Hypothalamus (tissue), 51 donors: ENCODE data around the gene CREB5.

ENCODE experiments used
- DNase-seq, 51 donors: peaks; one replicate each; lab custom pipeline; 2025; lab: John Stamatoyannopoulos, UW

Gene CREB5

DNA sequence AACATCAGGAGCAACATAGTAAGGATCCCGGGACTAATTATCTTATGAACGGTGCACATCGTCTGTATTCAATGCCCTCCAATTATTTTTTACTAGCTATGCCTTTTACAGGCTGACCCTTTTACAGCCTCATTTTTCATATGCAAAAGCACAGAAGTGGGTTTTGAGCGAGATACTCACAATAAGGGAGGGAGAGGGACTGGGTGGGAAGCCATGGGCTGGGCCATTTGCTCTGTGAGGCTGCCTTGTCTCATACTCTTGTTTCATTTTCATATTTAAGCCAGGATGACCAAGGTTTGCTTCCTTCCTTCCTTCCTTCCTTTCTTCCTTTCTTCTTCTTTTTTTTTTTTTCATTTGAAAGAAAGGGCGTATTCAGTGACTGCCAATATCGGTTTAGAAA is 286.5 kb downstream of the CREB5 start:
- no peak for DNase-seq

DNA sequence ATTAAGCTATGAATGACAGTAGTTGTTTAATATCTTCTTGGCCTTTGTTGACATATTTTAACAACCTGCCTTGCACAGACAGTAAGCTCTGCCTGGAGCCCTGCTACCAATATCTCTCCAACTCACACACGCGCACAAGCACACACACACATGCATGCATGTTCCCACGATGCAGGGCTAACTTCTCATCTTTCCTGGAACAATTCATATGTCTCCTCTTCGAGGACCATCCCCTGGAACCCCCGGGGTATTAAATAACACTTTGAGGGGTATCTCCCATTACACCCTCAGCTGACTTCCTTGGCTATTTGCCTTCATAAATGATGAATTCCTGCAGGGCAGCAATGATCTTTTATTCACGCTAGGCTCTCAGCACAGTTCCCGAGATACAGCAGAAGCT is 287.8 kb downstream of the CREB5 start:
- peak in 1 of 51 donors; percentile 11 for DNase-seq

DNA sequence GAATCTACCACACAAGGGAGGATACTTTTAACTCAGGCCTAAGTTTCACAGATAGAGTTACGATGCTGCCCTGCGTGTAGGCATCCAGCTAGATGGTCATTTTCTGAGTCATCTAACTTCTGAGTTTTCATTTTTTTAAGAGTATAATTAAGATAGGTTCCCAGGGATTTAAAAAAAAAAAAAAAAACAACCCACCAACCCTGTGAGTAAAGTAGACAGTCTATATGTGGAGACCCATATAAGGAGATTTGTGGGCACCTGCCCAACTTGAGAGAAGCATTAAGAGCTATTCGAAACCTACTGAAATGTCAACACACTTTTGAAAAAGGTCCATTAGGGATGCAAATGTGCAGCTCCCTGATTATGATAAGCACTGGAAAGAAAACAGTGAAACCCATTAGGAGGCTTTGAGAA is 288.5 kb downstream of the CREB5 start:
- no peak for DNase-seq

DNA sequence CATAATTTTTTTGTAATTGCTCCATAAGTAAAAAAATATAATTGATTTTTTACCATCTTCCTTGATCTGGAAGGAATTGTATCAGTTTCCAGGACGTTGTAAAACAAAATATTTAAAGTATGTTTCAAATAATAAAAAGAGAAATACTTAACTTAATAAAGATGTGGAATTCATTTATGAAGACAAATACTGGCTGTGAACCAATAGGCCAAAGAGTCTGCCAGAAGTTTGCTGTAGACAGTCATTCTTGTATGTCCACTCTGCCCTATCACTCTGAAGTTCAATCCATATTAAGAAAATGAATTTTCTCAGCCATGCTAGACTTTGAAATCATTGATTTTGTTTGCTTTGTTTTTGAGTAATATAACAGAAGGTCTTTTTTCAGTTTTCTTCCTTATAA is 289.4 kb downstream of the CREB5 start:
- no peak for DNase-seq

DNA sequence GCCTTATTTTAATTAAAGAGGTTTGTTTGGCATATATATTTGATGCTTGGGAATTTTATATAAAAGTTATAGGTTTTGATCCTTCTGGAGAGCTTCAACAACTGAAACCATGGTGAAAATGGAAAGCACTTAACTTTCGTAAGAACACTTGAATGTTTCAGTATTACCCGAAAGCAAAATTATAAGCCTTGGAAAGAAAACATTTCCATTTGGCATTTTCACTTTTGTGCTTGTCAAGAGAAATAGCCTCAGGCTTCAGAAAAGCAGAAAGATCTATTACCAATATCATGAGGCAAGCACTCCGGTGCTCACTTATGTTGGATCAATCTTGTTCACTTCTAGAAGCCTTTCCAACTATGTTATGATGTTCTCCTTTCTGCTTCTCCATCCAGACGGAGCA is 289.9 kb downstream of the CREB5 start:
- no peak for DNase-seq

DNA sequence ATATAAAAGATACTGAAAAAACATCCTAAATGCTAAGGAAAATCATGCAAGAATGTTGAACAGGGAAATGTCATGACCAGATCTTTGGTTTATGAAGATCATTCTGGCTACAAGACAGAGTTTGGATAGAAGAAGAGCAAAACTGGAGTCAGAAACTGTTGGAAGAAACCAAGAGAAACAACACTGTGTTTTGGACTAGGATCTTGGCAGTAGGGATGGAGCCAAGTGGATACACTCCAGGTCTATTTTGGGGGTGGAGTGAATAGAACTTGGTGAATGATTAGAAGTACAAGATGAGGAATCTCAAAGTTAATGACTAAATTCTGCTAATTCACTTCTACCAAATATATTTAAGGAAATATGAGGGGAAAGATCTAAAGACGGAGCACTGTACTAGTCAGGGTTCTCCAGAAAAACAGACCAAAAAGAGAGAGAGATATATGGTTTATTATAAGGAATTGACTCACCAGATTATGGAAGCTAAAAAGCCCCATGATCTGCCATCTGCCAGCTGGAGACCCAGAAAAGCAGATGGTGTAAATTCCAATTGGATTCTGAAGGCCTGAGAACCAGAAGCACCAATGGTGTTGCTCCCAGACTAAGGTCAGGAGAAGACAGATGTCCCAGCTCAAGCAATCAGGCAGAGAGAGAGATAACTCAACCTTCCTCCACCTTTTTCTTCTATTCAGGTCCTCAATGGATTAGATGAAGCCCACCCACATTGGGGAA is 290.9 kb downstream of the CREB5 start:
- no peak for DNase-seq

DNA sequence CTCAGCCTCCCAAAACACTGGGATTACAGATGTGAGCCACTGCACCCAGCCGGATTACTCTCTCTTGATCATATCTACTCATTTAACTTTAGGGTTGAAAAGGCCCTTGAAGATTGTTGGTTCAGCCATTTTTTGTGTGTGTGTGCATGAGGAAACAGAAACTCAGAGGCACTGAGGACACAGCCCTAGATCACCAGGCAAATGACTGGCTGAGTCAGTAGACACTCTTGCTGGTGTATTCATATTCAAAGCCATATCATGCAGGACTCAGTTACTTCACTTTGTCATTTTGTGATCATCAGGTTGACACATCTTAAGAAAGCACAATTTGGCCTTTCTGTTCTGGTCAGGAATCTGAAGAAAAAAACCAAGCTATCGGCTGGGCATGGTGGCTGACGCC is 292.4 kb downstream of the CREB5 start:
- no peak for DNase-seq

DNA sequence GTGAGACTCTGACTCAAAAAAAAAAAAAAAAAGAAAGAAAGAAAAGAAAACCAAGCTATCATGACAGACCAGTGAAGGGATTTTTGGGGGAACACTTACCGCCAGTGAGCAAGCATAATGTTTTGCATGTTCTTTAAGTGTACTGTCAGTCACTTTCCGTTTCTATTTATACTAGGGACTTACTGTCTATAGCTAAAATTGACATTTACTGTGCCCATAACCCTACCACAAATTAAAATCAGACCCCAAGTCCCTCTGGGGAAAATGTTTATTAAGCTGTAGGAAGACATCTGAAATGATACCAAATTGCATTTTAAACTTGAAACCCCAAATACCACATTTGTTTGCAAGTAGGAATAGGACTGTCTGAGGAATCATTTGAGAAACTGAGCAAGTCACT is 293.0 kb downstream of the CREB5 start:
- no peak for DNase-seq

DNA sequence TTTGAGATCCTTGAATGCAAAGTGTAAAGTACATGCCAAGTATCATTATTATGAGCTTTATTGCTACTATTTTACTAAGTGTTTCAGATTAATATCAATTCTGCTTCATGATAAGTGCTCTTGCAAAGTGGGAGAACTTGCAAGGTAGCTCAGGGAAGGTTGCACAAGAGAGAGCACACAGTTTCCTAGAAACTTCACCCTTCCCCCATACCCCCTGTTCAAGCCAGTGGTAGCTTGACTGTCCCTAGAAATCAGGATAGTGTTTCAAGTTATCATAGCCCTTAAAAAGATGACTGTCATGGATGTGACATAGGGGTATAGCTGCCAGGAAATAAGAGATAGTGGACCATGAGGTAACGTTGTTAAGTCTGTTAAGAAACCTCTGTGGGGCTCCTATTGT is 294.3 kb downstream of the CREB5 start:
- no peak for DNase-seq

DNA sequence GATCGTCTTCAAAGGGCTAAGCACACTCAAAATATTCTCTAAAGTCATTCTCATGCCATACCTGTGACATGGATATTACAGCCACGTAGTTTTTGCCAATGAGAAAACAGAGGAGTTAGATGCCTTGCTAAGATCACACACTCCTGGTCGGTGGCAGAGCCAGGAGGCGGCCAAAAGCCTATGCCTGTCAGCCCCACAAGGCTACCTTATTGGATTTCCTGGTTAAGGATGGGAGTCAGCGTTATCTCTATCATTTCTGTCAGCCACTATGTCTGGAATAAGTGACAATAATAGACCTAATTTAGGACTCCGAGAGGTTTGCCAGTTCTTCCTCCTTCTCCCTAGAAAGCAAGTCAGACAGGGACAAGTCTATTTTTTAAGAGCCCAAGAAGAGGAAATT is 295.0 kb downstream of the CREB5 start:
- DNase-seq = no peak

DNA sequence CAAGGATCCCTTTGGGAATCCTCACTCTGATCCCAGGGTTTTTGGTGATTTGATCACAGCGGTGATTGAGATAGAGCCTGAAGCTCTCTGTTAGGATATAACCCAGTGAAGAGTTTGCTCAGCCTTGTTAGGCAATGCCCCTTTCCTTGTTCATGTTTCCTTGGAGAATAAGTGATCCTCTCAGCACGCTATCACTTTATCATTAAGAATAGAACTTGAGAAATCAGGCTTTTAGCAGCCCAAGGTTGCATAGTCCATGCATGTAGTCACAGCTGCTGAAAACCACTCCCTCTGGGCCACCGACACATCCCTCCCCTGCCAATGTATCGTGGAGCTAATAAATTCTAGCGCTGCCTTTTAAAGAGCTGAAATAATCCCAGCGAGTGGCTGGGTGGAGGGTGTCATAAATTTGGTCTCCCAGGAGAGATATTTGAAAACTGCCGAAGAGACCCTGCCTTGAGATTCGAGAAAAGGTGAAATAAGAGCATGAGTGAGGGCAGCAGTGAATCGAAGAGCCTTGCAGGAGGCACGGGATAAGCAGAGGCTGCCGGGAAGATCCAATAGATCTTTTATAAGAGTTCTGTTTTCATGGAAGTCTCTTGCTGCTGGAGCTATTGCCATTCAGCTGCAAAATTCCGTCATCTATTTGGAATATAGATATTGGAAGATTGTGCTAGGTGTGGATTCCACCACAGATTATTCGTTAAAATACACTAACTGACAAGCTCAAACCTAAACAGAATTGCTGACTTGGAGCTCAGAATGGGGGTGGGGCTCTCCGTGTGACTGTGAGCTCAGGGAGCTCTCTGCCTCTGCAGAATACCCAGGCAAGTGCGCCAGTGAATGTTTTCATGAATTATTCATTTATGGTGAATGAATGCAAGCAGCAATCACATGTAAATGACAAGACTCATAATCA is 296.0 kb downstream of the CREB5 start:
- peak in 35 of 51 donors; percentile 10 to 86 (median 46) for DNase-seq

DNA sequence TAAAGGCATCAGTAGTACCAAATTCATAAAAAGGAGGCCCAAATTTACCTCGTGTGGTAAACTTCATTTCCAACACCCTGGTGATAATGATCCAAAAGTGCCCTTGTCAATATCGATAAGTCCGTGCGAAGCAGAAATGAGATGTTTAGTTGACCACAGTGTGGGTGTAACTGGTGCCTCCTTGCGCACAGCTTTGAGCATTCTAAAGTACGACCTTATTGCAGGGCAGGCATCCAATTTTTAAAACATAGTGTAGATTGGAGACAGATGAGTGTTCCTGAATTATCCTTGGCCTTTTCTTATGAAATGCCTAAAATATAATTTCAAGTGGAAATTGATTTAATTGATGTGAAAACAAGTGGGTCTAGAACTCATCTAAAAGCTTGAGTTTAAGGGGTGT is 297.4 kb downstream of the CREB5 start:
- DNase-seq = no peak

DNA sequence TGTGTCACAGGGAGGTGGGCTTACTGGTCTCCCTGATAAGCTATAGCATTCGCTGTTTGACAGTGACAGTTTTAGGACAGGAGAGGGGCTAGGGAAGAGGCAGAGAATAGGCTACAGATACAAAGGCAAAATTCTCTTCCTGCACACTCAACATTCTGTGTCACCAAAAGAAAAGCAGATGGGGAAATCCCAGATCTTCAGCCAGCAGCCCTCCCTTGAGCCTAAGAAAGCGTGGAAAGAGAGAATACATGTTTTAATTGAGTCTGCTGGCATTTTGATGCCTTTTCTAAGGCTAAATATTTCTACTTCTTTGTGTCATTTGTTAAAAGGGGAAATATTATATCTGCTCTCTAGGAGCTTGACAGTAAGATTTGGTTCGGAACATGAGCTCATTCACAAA is 298.8 kb downstream of the CREB5 start:
- DNase-seq = no peak

DNA sequence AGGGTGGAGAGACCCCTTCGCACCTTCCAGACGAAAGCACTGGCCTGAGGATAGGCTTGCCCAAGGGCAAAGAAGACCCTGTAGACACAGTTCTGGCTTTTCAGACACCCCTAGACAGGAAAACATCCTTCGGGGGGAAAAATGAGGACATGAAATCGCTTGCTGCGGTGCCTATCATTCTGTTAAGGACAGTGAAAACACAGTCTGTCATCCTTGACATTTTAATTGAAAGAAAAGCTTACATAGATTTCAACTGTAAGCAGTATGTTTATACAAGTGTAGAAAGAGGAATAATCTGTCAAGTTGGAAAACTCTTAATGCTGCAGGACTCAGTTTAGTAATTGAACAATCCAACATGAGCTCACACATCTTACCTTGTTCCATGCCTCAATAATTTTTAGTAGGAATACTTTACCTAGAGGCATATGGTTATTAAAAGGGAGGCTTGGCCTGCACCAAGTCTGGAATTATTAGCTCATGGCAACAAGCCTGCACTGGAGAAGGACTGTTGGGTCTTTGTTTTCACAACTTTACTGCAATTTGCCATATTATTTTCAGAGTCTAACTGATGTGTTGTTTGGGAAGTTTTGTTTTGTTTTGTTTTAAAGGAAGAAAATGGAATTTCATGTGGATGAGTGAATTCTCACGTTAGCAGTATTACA is 302.3 kb downstream of the CREB5 start:
- no peak for DNase-seq

DNA sequence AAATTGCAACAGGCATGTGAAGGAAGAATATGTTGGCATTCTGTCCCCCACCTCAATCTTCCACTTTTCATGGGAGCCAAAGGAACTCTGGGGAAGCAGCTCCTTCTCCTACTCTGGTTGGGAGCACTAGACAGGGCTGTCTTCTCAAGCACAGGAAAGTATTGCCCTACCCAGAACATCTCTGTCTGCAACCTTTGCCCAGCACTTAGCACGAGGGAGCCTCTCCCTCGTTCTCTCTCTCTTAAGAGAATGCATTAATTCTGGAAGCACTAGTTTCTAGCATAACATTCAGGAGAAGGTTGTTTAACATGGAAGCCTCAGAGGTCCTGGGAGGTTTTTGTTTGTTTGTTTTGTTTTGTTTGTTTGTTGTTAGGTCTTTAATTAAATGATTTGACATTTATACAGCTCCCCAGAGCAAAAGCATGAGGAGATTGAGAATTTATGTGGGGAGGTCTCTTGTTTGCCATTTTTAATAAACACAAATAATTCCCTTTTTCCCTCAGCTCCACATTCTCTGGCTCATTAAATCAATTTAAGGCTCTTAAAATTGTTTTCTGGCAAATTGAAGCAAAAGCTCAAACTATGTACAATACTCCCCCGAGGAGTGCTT is 305.2 kb downstream of the CREB5 start:
- no peak for DNase-seq

DNA sequence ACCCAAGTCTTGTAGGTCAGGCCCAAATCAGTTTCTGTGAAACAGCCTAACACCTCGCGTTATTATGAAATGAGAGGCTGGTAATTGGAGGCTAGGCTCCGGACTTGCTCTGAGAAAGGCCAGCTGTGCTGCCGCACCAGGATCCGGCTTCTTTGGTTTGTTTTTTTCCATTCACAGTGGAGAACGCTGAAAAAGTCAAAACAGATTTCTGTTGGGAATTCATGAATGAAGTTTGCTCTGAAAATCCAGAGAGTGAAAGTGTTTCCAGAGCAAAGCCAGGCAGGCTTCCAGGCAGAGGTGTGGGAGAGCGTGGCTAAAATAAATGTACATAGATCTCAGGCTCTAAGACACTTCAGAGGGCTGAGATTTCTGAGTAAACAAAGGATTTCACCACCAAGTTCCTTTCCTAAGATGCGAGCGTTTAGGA is 305.8 kb downstream of the CREB5 start:
- DNase-seq = no peak

DNA sequence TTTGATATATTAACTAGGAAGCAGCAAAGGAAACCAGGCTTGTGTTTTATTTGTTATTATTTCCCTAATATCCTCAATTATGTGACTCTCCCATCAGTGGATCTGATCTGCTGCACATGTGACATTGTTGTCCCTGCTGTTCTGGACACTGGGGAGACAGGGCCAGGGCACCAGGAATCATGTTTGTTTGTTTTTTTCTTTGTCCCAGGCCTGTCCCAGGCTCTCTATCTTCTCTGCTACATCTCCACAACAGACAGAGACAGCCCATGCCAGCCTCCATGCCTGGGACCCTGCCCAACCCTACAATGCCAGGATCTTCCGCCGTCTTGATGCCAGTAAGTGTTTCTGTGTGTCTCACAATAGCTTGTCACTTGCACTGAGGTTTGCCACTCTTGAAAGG is 306.2 kb downstream of the CREB5 start:
- DNase-seq = no peak

DNA sequence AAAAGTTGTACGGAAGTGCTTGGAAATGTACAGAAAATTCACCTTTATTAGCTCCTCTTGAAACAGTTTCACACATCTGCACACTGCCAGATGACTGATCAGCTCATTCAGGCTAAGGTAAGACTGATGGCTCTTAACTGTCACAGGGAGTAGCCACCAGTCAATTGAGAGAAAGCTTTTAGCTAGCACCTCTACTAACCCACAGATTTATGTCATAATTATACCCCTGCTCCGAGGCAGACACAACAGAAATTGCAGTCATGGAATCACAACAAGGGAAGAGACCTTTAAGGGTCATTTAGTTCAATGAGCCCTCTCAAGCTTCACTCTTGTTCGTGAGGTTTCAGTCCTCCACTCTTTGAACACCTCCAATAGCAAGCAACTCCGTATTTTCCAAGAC is 310.4 kb downstream of the CREB5 start:
- DNase-seq = no peak

DNA sequence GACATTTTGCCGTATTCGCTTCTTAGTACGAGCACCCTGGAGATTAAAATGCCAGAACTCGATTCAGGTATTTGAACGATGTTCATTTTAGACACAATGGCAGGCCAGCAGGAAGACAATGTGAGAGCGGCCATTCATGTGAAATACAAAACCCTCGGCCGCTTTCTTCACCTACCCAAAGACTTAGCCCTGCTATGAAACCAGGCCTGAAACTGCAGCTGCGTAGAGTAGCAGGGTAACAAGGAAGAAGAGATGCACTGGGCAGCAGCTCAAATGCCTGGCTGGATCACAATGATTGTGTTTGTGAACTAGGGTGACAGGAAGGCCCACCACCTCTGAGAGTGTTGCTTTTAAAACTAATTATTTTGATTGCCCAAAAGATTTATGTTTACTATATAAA is 311.0 kb downstream of the CREB5 start:
- DNase-seq = peak in 20 of 51 donors; percentile 11 to 60 (median 36)

DNA sequence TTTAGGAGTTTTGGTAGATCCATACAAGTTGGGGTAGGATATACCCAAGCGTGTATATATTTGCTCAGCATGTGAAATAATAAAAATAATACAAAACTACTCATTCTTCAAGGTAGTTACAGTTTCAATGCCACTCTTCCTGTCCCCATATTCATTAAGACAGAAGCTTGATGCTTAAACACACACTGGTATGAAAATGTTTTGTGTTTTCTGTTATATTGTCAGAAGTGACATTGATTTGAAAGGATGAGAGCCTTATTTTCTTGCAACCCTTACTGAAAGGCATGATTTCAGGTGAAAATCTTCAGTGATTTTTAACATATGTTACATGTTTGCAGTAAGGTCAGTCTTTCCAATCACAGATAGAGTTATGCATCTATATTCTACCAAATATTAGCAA is 312.2 kb downstream of the CREB5 start:
- no peak for DNase-seq

DNA sequence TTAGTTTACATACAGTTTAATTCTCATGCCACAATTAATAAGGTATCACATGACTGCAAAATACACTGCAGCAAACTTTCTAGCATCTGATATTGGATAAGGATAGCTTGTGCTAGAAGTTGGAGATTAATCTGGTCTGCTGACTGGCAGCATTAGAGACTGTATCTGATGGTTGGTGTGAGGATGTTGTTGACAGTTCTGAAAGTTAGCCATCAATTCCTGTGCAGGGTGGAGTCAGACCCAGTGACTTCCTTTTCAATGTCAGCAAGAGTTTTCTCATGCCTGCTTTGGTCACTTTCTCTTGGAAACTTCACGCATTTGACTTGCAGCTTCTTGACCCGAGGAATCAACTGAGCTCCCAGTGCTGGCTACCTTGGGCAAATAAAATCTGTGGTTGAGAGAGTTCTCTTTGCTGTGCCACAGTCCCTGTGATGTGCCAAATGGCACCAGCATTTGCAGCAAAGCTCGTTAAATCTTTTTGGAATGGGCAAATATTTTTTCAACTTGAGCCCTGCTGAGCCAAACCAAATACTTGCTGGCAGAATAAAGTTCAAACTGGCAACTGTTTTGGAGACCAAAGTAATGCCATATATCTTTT is 312.8 kb downstream of the CREB5 start:
- DNase-seq = no peak
